LNCaP clone FGC (cell line): ENCODE measurements around the gene GOLGA8A.
A peak's percentile ranks its signal among the peaks of the same experiment; 100 is the strongest.
"Not testable (repeated sequence)": the region's sequence is repeated elsewhere in the genome, so short reads cannot be mapped to it uniquely, and the experiment has no call there.

Experiments used
- DNase-seq: peaks from one replicate; pipeline ENCODE4 v3.0.0-alpha.2; 2011; ENCODE audit warnings: low read depth
- H3K4me3 ChIP-seq: 2 replicates; pipeline ENCODE4 v1.5.1; 2011; ENCODE audit warnings: mild to moderate bottlenecking, low read depth, low read length, control low read depth
- TF ChIP-seq, protein P1 (sequence below): IDR thresholded peaks from 2 replicates; pipeline ENCODE4 v1.5.1; 2012; ENCODE audit warnings: mild to moderate bottlenecking; ENCODE audit not compliant: control insufficient read depth, insufficient read depth; ENCODE audit errors: extremely low read depth

The GOLGA8A gene

GRCh38 chr15:34435658-34436057 lies 1.9 kb downstream of the GOLGA8A start:
- peak overlapping the region; percentile 50 for H3K4me3 ChIP-seq
- TF ChIP-seq, protein P1, sequence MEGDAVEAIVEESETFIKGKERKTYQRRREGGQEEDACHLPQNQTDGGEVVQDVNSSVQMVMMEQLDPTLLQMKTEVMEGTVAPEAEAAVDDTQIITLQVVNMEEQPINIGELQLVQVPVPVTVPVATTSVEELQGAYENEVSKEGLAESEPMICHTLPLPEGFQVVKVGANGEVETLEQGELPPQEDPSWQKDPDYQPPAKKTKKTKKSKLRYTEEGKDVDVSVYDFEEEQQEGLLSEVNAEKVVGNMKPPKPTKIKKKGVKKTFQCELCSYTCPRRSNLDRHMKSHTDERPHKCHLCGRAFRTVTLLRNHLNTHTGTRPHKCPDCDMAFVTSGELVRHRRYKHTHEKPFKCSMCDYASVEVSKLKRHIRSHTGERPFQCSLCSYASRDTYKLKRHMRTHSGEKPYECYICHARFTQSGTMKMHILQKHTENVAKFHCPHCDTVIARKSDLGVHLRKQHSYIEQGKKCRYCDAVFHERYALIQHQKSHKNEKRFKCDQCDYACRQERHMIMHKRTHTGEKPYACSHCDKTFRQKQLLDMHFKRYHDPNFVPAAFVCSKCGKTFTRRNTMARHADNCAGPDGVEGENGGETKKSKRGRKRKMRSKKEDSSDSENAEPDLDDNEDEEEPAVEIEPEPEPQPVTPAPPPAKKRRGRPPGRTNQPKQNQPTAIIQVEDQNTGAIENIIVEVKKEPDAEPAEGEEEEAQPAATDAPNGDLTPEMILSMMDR: no peak
- no peak for DNase-seq

DNA sequence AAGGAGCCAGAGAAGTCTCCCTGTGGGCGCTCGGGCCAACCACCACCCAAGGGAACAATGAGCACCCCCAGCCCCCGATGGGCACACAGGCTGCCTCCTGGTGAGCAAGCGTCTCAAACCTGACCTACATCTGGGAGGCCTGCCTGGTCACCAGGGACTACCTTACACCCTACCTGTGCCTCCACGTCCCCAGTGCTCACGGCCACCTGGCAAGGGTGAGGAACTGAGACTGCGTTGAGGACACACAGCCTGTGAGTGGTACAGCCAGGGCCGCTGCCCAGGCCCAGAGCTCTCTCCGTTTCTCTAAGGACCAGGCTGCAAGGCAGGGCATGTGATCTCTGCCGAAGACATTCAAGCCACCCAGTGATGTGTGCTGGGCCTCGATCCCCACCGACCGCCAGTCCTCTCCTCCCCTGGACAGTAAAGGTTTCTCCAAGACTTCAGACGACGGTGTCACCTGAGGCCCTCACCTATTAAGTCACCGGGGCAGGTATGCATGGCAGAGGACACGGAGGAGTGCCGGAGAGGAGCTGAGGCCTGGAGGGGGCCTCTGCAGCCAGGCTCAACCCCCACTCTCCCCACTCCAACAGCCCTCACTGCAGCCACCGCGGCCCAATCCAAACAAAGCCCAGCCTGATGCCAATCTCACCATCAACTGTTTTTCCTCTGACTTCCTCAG lies 2.8 kb downstream of the GOLGA8A start:
- no peak overlapping the region for H3K4me3 ChIP-seq
- TF ChIP-seq, protein P1: no peak
- DNase-seq: no peak

DNA sequence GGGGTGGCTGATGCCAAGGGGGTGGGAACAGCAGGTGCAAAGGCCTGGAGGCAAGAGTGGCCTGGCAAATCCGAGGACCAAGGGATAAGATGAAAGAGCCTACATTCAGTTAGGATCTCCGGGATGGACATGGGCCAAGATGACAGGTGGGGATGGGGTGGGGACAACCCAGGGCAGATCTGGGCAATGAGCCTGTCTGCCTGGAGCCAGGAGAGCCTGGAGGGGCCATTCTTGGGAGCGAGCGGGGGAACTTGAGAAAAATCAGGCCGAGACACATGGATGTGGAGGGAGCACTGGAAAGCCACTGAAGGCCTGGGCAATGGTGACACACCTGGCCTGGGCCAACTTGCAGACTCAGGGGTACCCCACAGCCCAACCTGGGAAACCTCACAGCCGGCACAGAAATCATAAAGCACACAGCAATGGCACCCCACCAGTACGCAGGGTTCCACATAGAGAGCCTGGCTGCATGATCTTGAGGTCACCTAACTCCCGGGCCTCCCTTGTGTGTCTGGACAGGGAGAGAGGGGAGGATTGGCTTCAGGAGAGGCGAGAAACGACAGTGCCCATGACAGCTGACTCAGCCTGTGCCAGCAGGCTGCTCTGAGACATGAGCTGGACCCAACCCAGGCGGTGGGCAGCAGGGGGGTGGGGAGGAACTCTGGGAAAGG lies 3.5 kb downstream of the GOLGA8A start:
- not testable (repeated sequence) for DNase-seq, H3K4me3 ChIP-seq

- DNase-seq, H3K4me3 ChIP-seq: not testable (repeated sequence)
Observed at GRCh38 chr15:34430642-34431041, 7.0 kb downstream of the GOLGA8A start.

- H3K4me3 ChIP-seq, DNase-seq: not testable (repeated sequence)
Observed at GRCh38 chr15:34423425-34424090, 14.1 kb downstream of the GOLGA8A start.

DNA sequence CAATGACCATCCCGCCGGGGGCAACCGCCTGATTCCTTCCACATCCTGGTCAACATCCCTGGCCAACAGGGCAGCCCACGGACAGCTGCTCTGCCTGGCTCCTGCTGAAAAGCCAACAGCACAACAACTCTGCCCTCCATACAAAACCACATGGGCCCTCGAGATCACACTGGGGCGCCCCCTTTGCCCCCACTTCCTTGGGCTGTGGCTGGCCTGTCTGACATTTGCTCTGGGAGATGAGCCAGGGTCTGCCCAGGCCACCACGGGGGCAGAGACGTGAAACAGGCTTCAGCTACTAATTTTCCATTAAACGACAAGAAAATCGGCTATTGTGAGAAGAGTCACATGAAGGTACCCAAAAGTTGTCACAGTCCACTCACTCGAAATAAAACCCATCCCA lies 16.7 kb downstream of the GOLGA8A start:
- not testable (repeated sequence) for H3K4me3 ChIP-seq, DNase-seq

- DNase-seq, H3K4me3 ChIP-seq: not testable (repeated sequence)
Observed at GRCh38 chr15:34418435-34418834, 19.2 kb downstream of the GOLGA8A start.

GRCh38 chr15:34409511-34409910 lies 28.1 kb downstream of the GOLGA8A start:
- DNase-seq, H3K4me3 ChIP-seq: not testable (repeated sequence)

GRCh38 chr15:34408973-34409372 lies 28.6 kb downstream of the GOLGA8A start:
- not testable (repeated sequence) for H3K4me3 ChIP-seq, DNase-seq

GRCh38 chr15:34403899-34404298 lies 33.7 kb downstream of the GOLGA8A start:
- not testable (repeated sequence) for H3K4me3 ChIP-seq, DNase-seq

DNA sequence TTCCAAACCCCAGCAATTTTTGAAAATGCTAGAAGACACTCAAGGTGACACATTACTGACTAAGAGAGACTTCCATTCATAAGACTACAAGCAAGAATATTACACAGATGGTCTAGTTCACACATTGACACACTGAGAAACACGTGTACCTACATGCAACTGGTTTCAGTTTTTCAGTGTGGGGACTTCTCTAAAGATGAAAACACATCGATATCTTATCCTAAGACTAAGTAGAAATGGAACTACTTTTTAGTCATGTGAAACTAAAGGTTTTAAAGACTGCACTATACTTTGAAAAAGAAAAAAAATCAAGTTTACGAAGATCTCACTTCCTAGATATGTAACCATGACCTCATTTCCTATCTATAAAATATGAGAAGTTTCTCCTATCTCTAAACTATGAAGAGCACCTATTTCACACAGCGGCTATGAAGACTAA lies 34.4 kb downstream of the GOLGA8A start:
- DNase-seq, H3K4me3 ChIP-seq: not testable (repeated sequence)

DNA sequence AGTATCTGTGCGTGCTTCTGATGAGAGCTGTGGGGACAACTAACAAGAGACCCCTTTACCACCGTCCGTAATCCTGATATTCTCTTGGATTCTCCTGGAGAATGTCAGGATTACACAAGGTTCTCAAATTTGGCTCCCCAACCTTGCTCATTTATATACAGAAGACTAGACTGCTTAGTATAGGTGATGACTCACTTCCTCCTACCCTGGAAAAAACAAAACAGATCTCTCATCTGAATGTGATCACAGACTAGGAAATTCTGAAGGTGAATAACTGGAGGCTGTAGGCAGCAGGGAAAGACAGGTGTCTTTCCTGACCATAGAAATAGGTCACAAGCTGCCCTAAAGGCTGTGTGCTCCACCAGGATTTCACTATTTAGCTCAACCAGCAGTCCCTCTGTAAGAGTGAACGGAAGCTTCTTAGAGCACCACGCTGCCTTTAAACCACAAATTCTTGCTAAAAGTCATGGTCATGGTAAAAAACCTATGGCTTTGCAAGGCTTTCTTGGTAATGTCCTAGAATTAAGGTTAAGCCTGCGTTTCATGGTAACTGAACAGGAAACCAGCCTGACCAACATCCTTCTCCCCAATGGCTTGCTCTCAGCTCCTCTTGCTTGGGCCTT lies 39.9 kb downstream of the GOLGA8A start:
- not testable (repeated sequence) for DNase-seq, H3K4me3 ChIP-seq

DNA sequence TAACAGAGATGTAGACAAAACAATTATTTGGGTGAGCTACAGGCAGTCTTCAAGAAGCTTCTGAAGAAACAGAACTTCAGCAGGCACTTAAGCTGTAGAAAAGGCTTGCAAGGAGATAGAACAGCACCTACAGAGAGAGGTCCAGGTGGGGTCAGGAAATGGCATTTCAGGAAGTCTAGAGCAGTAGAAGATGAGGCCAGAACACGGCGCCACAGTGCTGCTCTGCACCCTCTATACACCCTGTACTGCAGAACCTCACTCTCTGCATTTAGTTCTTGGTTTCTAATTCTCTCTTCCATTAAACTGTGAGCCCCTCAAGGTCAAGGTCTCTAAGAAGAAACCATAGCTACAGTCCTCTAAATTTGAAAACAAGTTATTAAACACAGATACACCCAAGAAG lies 44.6 kb downstream of the GOLGA8A start:
- H3K4me3 ChIP-seq, DNase-seq: not testable (repeated sequence)

GRCh38 chr15:34389594-34390086 lies 48.0 kb downstream of the GOLGA8A start:
- not testable (repeated sequence) for H3K4me3 ChIP-seq, DNase-seq
